ENCODE measurements around the gene DENND5B. TPM values are rescaled to one million over a fixed set of nuclear protein-coding genes. Genes with fewer than 3 reads are reported as not detected.

The DENND5B gene
- total RNA-seq, 1 donor: 18.8 TPM

DNA sequence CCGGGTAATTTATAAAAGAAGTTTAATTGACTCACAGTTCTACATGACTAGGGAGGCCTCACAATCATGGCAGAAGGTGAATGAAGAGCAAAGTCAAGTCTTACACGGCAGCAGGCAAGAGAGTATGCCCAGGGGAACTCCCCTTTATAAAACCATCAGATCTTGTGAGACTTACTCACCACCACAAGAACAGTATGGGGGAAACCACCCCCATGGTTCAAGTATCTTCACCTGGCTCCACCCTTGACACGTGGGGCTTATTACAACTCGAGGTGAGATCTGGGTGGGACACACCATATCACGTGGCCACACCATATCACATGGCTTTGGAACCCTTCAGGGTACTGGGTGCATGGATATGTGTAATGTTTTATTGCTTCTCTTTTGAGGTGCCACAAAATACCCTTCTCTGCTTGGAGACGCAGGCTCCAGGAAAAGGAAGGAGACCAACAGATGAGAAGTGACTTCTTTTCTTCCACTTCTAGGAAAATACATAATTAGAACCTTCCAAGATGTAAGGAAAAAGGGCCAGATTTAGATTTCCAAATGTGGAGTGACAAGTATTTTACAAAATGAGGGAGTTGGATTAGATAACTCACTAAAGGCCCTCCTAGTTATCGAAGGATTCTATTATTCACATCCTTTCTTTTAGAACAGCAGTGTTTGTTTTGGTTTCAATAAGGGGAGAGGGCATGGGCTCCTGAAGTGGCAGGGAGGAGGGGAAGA, 35.5 kb upstream of the DENND5B start:
- H2AFZ ChIP-seq (ENCODE audit: low read length): no peak overlapping the region
- no peak overlapping the region for H3K27ac ChIP-seq (ENCODE audit: low read depth, low read length)
- H3K27me3 ChIP-seq (ENCODE audit: insufficient read depth, low read length): no peaks in the 10 kb centered on the region
- H3K36me3 ChIP-seq (ENCODE audit: insufficient read depth, low read length): no peaks in the 10 kb centered on the region
- no peak overlapping the region for H3K4me2 ChIP-seq (ENCODE audit: insufficient read depth, low read length)
- no peaks in the 10 kb centered on the region for H3K79me2 ChIP-seq (ENCODE audit: insufficient read depth, low read length)
- H3K9me3 ChIP-seq (ENCODE audit: low read depth, low read length): no peaks in the 10 kb centered on the region
- TF ChIP-seq, protein P1, sequence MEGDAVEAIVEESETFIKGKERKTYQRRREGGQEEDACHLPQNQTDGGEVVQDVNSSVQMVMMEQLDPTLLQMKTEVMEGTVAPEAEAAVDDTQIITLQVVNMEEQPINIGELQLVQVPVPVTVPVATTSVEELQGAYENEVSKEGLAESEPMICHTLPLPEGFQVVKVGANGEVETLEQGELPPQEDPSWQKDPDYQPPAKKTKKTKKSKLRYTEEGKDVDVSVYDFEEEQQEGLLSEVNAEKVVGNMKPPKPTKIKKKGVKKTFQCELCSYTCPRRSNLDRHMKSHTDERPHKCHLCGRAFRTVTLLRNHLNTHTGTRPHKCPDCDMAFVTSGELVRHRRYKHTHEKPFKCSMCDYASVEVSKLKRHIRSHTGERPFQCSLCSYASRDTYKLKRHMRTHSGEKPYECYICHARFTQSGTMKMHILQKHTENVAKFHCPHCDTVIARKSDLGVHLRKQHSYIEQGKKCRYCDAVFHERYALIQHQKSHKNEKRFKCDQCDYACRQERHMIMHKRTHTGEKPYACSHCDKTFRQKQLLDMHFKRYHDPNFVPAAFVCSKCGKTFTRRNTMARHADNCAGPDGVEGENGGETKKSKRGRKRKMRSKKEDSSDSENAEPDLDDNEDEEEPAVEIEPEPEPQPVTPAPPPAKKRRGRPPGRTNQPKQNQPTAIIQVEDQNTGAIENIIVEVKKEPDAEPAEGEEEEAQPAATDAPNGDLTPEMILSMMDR (IDR thresholded peaks at IDR 0.05; ENCODE audit: extremely low read depth, low read depth, low read length): no peak
- H3K4me1 ChIP-seq (ENCODE audit: insufficient read depth, low read length): peaks cover 8% of the 10 kb centered on the region
- H3K4me3 ChIP-seq (ENCODE audit: insufficient read depth, low read length): no peak overlapping the region
- H4K20me1 ChIP-seq (ENCODE audit: insufficient read depth, low read length): no peaks in the 10 kb centered on the region
- peak; percentile 77 for DNase-seq (ENCODE audit: insufficient read length, low spot score, missing footprints)

DNA sequence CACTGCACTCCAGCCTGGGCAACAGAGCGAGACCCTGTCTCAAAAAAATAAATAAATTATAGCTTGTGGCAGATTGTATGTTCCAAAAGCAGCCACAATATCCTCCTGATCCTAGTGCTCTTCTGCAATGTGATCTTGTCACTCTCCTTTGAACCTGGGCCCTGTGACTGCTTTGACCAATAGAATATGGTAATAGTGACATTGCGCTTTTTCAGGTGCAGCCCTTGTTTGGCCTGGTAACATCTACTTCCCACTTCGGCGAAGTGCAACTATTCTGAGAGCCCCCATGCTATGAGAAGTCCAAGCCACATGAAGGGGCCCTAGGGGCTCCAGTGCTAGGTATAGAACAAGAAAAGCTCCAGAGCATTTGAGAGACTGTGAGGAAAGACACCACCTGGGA, 31.1 kb upstream of the DENND5B start:
- TF ChIP-seq, protein P1 (IDR thresholded peaks at IDR 0.05; ENCODE audit: extremely low read depth, low read depth, low read length): no peak
- no peak overlapping the region for H3K4me3 ChIP-seq (ENCODE audit: insufficient read depth, low read length)
- peaks cover 5% of the 10 kb centered on the region for H3K4me1 ChIP-seq (ENCODE audit: insufficient read depth, low read length)
- H4K20me1 ChIP-seq (ENCODE audit: insufficient read depth, low read length): no peaks in the 10 kb centered on the region
- H3K36me3 ChIP-seq (ENCODE audit: insufficient read depth, low read length): no peaks in the 10 kb centered on the region
- no peaks in the 10 kb centered on the region for H3K27me3 ChIP-seq (ENCODE audit: insufficient read depth, low read length)
- no peak for DNase-seq (ENCODE audit: insufficient read length, low spot score, missing footprints)
- no peaks in the 10 kb centered on the region for H3K9me3 ChIP-seq (ENCODE audit: low read depth, low read length)
- no peak overlapping the region for H3K27ac ChIP-seq (ENCODE audit: low read depth, low read length)
- H2AFZ ChIP-seq (ENCODE audit: low read length): no peak overlapping the region
- H3K79me2 ChIP-seq (ENCODE audit: insufficient read depth, low read length): no peaks in the 10 kb centered on the region
- no peak overlapping the region for H3K4me2 ChIP-seq (ENCODE audit: insufficient read depth, low read length)

DNA sequence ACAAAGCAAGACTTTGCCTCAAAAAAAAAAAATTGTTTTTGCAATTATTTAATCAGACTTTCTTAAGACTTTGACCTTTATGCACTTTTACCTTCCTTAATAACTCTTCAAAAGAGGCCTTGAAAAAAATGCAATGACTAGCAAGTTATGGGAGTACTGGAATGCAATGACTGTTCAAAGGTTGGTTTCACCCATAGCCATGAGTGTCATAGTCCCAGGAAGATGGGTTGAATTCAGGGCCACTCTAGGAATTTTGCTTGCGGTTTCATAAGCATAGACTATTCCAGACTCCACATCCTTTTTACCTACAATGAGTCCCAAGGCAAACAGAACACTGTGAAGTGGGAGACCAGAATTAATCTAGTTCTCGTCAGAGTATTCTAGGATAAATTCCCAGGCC, 29.4 kb upstream of the DENND5B start:
- Histone ChIP-seq H3K4me1 (ENCODE audit: insufficient read depth, low read length) (peaks cover 5% of the 10 kb centered on the region), H4K20me1 (ENCODE audit: insufficient read depth, low read length) (no peaks in the 10 kb centered on the region), H3K4me2 (ENCODE audit: insufficient read depth, low read length) (no peak overlapping the region), H3K79me2 (ENCODE audit: insufficient read depth, low read length) (no peaks in the 10 kb centered on the region), H3K36me3 (ENCODE audit: insufficient read depth, low read length) (no peaks in the 10 kb centered on the region), H3K27ac (ENCODE audit: low read depth, low read length) (no peak overlapping the region), H3K4me3 (ENCODE audit: insufficient read depth, low read length) (no peak overlapping the region), H3K9me3 (ENCODE audit: low read depth, low read length) (no peaks in the 10 kb centered on the region), H2AFZ (ENCODE audit: low read length) (no peak overlapping the region), H3K27me3 (ENCODE audit: insufficient read depth, low read length) (no peaks in the 10 kb centered on the region)
- TF ChIP-seq, protein P1 (IDR thresholded peaks at IDR 0.05; ENCODE audit: extremely low read depth, low read depth, low read length): no peak
- peak; percentile 72 for DNase-seq (ENCODE audit: insufficient read length, low spot score, missing footprints)

DNA sequence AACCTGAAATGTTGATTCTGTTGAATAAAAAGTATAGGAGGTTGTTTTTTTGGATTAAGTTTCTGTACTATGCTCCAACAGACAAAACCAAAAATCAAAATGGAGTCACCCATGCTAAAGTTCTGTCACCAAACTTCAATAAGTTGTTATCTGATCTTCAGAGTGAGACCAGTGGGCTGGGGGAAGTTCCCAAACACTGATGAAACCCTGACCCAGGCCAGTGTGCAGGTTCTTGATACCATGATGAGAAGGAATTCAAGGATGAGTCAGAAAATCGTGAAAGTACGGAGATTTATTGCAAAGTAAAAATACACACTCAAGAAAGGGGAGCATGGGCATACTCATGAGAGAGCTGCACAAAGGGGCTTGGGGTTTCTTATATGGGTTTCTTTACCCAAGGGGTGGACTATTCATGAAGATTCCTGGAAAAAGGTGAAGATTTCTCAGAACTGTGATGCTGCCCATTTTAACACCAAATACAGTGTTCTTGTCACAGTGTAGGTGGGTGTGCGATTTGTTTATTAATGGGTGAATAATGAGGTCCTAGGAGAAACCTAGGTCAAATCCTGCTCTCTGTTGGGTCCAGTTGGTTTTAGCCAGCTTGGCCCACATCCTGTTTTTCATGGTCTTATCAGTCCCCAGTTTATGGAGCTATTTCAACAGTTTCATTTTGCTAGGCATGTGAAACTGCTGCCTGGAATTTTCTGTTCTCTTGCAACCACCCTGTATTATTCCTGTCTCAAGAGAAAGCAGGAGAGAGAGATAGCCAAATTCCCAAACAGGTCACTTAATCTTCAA, 27.5 kb upstream of the DENND5B start:
- Histone ChIP-seq H3K9me3 (ENCODE audit: low read depth, low read length) (no peaks in the 10 kb centered on the region), H3K4me2 (ENCODE audit: insufficient read depth, low read length) (peak overlapping the region; percentile 34), H3K27ac (ENCODE audit: low read depth, low read length) (no peak overlapping the region), H3K27me3 (ENCODE audit: insufficient read depth, low read length) (no peaks in the 10 kb centered on the region), H3K36me3 (ENCODE audit: insufficient read depth, low read length) (no peaks in the 10 kb centered on the region), H3K79me2 (ENCODE audit: insufficient read depth, low read length) (no peaks in the 10 kb centered on the region), H2AFZ (ENCODE audit: low read length) (no peak overlapping the region), H3K4me3 (ENCODE audit: insufficient read depth, low read length) (no peak overlapping the region), H3K4me1 (ENCODE audit: insufficient read depth, low read length) (peaks cover 5% of the 10 kb centered on the region), H4K20me1 (ENCODE audit: insufficient read depth, low read length) (no peaks in the 10 kb centered on the region)
- peak; percentile 45 for DNase-seq (ENCODE audit: insufficient read length, low spot score, missing footprints)
- TF ChIP-seq, protein P1 (IDR thresholded peaks at IDR 0.05; ENCODE audit: extremely low read depth, low read depth, low read length): no peak
